ENCODE results near the gene IGIP. TPM values are rescaled to one million over a fixed set of nuclear protein-coding genes. Genes with fewer than 3 reads are reported as not detected.

Gene IGIP
- total RNA-seq, 4 donors from 2014 or later: 6.7 to 13.1 (median 8.2) TPM

GRCh38 chr5:140084541-140084940 is 41.2 kb upstream of the IGIP start:
- no peak overlapping the region for H3K4me3 ChIP-seq
- no peaks in the 10 kb centered on the region for H3K9me3 ChIP-seq
- no peaks in the 10 kb centered on the region for H3K4me1 ChIP-seq
- intact Hi-C loops (cut with DNase I; ENCODE audit: low total_unique reads) (no loop called here), in situ Hi-C loops (cut with MboI; ENCODE audit: low sequenced_read_pairs in 4 of 4) (loop anchor here in 1 of 4 donors (10.0 kb wide), 2 partner anchors 50 to 300 kb away; no protein-coding TSS in a partner anchor)
- no peak overlapping the region for H3K27ac ChIP-seq
- no peak for TF ChIP-seq CTCF (IDR thresholded peaks at IDR 0.05 in 4 of 5, conservative IDR thresholded peaks at IDR 0.05 in 1 of 5)
- TF ChIP-seq POLR2A (IDR thresholded peaks at IDR 0.05): no peak
- no peak for DNase-seq
- peaks cover 0 to 3% (median 0%) of the 10 kb centered on the region in 3 donors for H3K27me3 ChIP-seq
- no peak for ATAC-seq
- H3K36me3 ChIP-seq: no peaks in the 10 kb centered on the region

- Histone ChIP-seq H3K27ac (no peak overlapping the region), H3K9me3 (no peaks in the 10 kb centered on the region), H3K4me1 (no peaks in the 10 kb centered on the region), H3K36me3 (no peaks in the 10 kb centered on the region), H3K27me3 (peaks cover 0 to 3% (median 3%) of the 10 kb centered on the region in 3 donors), H3K4me3 (no peak overlapping the region)
- intact Hi-C loops (cut with DNase I; ENCODE audit: low total_unique reads) (no loop called here), in situ Hi-C loops (cut with MboI; ENCODE audit: low sequenced_read_pairs in 4 of 4) (no loop called here)
- no peak for DNase-seq
- TF ChIP-seq CTCF (IDR thresholded peaks at IDR 0.05 in 4 of 5, conservative IDR thresholded peaks at IDR 0.05 in 1 of 5) (no peak), POLR2A (IDR thresholded peaks at IDR 0.05) (no peak)
- ATAC-seq: no peak
These were observed 35.5 kb upstream of the IGIP start for GRCh38 chr5:140090251-140090650.

GRCh38 chr5:140093179-140093578 is 32.6 kb upstream of the IGIP start:
- Histone ChIP-seq H3K4me3 (no peak overlapping the region), H3K27ac (no peak overlapping the region), H3K4me1 (no peaks in the 10 kb centered on the region), H3K9me3 (no peaks in the 10 kb centered on the region), H3K36me3 (no peaks in the 10 kb centered on the region), H3K27me3 (peaks cover 0 to 3% (median 3%) of the 10 kb centered on the region in 3 donors)
- in situ Hi-C loops (cut with MboI; ENCODE audit: low sequenced_read_pairs in 4 of 4): no loop called here
- DNase-seq: no peak
- ATAC-seq: no peak
- TF ChIP-seq POLR2A (IDR thresholded peaks at IDR 0.05): no peak
- TF ChIP-seq CTCF (IDR thresholded peaks at IDR 0.05 in 4 of 5, conservative IDR thresholded peaks at IDR 0.05 in 1 of 5): no peak
- intact Hi-C loops (cut with DNase I; ENCODE audit: low total_unique reads): no loop called here

GRCh38 chr5:140093866-140094265 is 31.9 kb upstream of the IGIP start:
- Histone ChIP-seq H3K27me3 (peaks cover 0 to 3% (median 3%) of the 10 kb centered on the region in 3 donors), H3K9me3 (no peaks in the 10 kb centered on the region), H3K36me3 (no peaks in the 10 kb centered on the region), H3K27ac (no peak overlapping the region), H3K4me3 (no peak overlapping the region), H3K4me1 (no peaks in the 10 kb centered on the region)
- intact Hi-C loops (cut with DNase I; ENCODE audit: low total_unique reads) (no loop called here), in situ Hi-C loops (cut with MboI; ENCODE audit: low sequenced_read_pairs in 4 of 4) (no loop called here)
- no peak for DNase-seq
- ATAC-seq: no peak
- no peak for TF ChIP-seq CTCF (IDR thresholded peaks at IDR 0.05 in 4 of 5, conservative IDR thresholded peaks at IDR 0.05 in 1 of 5)
- no peak for TF ChIP-seq POLR2A (IDR thresholded peaks at IDR 0.05)

- in situ Hi-C loops (cut with MboI; ENCODE audit: low sequenced_read_pairs in 4 of 4): no loop called here
- ATAC-seq: no peak
- no peaks in the 10 kb centered on the region for H3K36me3 ChIP-seq
These were observed 30.8 kb upstream of the IGIP start for GRCh38 chr5:140094889-140095288.

More at GRCh38 chr5:140094889-140095288, 30.8 kb upstream of the IGIP start:
- Histone ChIP-seq H3K4me3 (no peak overlapping the region), H3K9me3 (no peaks in the 10 kb centered on the region), H3K27me3 (peaks cover 0 to 3% (median 0%) of the 10 kb centered on the region in 3 donors), H3K4me1 (no peaks in the 10 kb centered on the region), H3K27ac (no peak overlapping the region)
- DNase-seq: no peak
- intact Hi-C loops (cut with DNase I; ENCODE audit: low total_unique reads): no loop called here
- TF ChIP-seq POLR2A (IDR thresholded peaks at IDR 0.05): no peak
- no peak for TF ChIP-seq CTCF (IDR thresholded peaks at IDR 0.05 in 4 of 5, conservative IDR thresholded peaks at IDR 0.05 in 1 of 5)
